Glutamatergic neuron (in vitro differentiated cells): ENCODE data around the gene EED. TPM values are rescaled to one million over a fixed set of nuclear protein-coding genes. Genes with fewer than 3 reads are reported as not detected.

ENCODE experiments used
- DNase-seq: peaks from one replicate; pipeline ENCODE4 v3.0.0; 2022
- H3K27ac Mint-ChIP-seq: one replicate; pipeline ENCODE4 v1.8.0; 2020; ENCODE audit warnings: mild to moderate bottlenecking, mixed read lengths, inconsistent platforms; ENCODE audit not compliant: unreplicated experiment
- H3K27me3 Mint-ChIP-seq: one replicate; pipeline ENCODE4 v1.8.0; 2020; ENCODE audit warnings: mild to moderate bottlenecking, moderate library complexity, mixed read lengths, inconsistent platforms; ENCODE audit not compliant: unreplicated experiment
- H3K36me3 Mint-ChIP-seq: one replicate; pipeline ENCODE4 v1.8.0; 2020; ENCODE audit warnings: mild to moderate bottlenecking, mixed read lengths, inconsistent platforms; ENCODE audit not compliant: unreplicated experiment
- H3K4me1 Mint-ChIP-seq: one replicate; pipeline ENCODE4 v1.8.0; 2020; ENCODE audit warnings: mild to moderate bottlenecking, low read depth, mixed read lengths, inconsistent platforms; ENCODE audit not compliant: unreplicated experiment
- H3K4me3 Mint-ChIP-seq: one replicate; pipeline ENCODE4 v1.8.0; 2020; ENCODE audit warnings: mild to moderate bottlenecking, mixed read lengths, inconsistent platforms; ENCODE audit not compliant: unreplicated experiment
- H3K9me3 Mint-ChIP-seq: one replicate; pipeline ENCODE4 v1.8.0; 2020; ENCODE audit warnings: mild to moderate bottlenecking, moderate library complexity, mixed read lengths, inconsistent platforms; ENCODE audit not compliant: unreplicated experiment
- total RNA-seq: library from RNA; stranded (reverse); fragmentation: NEBNext Ultra II Directional; extraction: Animal tissue kit (Norgen Biotek cat#: 25700); gene quantifications from one replicate; pipeline ENCODE4 v1.2.1, GENCODE V29; 2021; ENCODE audit not compliant: unreplicated experiment
- TF ChIP-seq, protein P1 (sequence below): fragments of 200-600 bp; sonication (generic); IDR thresholded peaks from one replicate; pipeline ENCODE4 v1.5.0; 2021; ENCODE audit not compliant: partially characterized antibody, unreplicated experiment

Gene EED
- total RNA-seq, 1 donor from 2014 or later = 17.9 TPM

DNA sequence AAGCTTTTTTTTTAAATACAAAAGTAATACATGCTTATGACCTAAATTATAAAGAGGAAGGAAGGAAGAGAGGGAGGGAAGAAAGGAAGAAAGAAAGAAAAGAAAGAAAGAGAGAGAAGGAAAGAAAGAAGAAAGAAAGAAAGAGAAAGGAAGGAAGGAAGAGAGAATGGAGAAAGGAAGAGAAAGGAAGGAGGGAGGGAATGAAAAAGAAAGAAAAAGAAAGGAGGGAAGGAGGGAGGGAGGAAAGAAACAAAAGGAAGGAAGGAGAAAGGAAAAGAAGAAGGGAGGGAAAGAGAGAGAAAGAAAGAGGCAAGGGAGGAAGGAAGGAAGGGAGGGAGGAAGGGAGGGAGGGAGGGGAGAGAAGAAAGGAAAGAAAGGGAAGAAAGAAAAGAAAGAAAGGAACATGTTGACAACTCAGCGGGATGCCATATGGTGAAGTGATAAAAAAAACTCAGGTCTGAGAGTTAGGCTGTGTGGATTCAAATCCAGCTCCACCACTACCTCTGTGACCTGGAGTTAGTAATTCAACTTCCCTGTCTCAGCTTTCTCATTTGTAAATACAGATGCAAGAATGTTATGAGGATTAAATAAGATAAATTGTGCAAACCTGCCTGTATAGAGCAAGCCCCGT is 9.6 kb upstream of the EED start:
- no peak overlapping the region for H3K4me3 Mint-ChIP-seq
- no peaks in the 10 kb centered on the region for H3K9me3 Mint-ChIP-seq
- H3K4me1 Mint-ChIP-seq = no peaks in the 10 kb centered on the region
- no peak for DNase-seq
- H3K27me3 Mint-ChIP-seq = no peaks in the 10 kb centered on the region
- no peaks in the 10 kb centered on the region for H3K36me3 Mint-ChIP-seq
- no peak overlapping the region for H3K27ac Mint-ChIP-seq
- TF ChIP-seq, protein P1, sequence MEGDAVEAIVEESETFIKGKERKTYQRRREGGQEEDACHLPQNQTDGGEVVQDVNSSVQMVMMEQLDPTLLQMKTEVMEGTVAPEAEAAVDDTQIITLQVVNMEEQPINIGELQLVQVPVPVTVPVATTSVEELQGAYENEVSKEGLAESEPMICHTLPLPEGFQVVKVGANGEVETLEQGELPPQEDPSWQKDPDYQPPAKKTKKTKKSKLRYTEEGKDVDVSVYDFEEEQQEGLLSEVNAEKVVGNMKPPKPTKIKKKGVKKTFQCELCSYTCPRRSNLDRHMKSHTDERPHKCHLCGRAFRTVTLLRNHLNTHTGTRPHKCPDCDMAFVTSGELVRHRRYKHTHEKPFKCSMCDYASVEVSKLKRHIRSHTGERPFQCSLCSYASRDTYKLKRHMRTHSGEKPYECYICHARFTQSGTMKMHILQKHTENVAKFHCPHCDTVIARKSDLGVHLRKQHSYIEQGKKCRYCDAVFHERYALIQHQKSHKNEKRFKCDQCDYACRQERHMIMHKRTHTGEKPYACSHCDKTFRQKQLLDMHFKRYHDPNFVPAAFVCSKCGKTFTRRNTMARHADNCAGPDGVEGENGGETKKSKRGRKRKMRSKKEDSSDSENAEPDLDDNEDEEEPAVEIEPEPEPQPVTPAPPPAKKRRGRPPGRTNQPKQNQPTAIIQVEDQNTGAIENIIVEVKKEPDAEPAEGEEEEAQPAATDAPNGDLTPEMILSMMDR = no peak

DNA sequence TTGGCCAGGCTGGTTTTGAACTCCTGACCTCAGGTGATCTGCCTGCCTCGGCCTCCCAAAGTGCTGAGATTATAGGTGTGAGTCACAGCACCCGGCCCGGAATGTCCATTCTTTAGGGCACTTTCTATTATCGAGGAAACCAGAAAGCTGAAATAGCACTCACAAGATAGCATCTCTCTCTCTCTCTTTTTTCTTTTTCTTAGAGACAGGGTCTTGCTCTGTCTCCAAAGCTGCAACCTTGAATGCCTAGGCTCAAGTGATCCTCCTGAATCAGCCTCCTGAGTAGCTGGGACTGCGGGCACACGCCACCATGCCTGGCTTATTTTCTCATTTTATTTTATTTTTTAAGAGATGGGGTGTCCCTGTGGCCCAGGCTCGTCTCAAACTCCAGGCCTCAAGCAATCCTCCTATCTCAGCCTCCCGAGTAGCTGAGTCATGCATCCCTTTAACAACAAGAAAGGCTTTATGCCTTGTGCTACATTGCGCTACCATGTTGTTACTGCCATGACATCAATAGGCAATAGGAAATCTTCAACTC is 7.2 kb upstream of the EED start:
- TF ChIP-seq, protein P1 = no peak
- DNase-seq = no peak
- H3K4me3 Mint-ChIP-seq = no peak overlapping the region

DNA sequence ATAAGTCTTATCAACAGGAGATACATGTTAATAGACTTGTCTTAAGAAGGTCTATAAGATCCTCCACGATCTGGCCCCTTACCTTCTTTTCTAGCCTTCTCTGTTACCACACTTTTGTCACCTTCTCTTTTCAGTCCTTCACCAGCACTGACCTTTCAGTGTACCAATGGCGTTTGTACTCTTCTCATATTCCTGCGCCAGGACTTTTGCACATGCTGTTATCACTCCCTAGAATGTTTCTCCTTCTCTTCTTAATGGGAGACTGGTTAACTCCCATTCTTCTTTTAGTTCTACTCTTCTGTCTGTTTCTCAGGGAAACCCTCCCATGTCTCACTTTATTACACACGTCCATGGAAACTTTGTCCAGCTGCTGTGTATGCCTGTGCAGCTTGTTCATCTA is 4.4 kb upstream of the EED start:
- TF ChIP-seq, protein P1 = no peak
- Mint-ChIP-seq H3K36me3 (no peaks in the 10 kb centered on the region), H3K4me3 (no peak overlapping the region), H3K27ac (no peak overlapping the region), H3K27me3 (no peaks in the 10 kb centered on the region), H3K4me1 (no peaks in the 10 kb centered on the region), H3K9me3 (no peaks in the 10 kb centered on the region)
- no peak for DNase-seq

More for the DNA sequence above, 7.2 kb upstream of the EED start:
- H3K4me1 Mint-ChIP-seq = no peaks in the 10 kb centered on the region
- H3K27me3 Mint-ChIP-seq = no peaks in the 10 kb centered on the region
- no peaks in the 10 kb centered on the region for H3K36me3 Mint-ChIP-seq
- no peaks in the 10 kb centered on the region for H3K9me3 Mint-ChIP-seq
- H3K27ac Mint-ChIP-seq = no peak overlapping the region

DNA sequence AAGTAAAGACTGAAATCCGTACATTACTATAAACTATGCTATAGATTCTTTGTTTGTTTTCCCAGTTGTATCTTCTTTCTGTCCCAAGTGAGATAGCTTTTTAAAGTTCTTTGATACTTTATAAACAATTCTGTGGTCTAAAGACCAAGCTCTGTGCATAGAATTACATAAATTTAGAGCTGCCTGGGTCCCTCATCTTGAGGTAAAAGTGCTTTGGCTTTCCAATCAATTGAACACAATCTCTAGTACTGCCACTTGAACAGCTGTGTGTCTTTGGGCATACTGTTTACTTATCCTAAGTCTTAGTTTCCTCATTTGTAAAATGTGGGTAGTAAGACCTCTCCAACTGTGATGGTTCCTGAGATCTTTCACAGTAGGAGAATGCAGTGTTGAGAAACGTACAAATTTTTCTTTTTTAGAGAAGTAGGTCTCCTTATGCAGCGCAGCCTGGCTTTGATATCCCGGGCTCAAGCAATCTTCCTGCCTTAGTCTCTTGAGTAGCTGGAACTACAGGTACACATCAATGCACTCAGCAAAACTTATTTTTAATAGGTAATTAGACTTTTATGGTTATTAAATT is 2.5 kb upstream of the EED start:
- H3K4me1 Mint-ChIP-seq = no peaks in the 10 kb centered on the region
- TF ChIP-seq, protein P1 = no peak

DNA sequence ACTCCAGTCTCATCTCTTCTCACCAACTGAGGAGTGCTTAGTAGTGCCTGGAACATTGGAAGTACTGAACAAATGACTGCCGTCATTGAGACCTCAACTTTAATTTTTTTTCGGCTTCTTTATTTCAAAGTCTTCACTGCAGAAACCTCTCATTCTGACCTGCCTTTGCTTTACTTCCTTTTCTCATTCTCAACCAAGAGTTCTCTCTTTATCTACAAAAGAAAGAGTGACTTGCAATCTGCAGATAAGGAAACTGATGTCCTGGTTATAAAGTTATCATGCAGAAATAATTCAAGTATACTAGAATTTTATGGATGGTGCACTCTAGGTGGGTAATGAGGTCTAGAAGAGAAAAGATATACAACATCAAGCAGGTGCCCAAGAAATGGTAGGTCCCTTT is 1.2 kb upstream of the EED start:
- Mint-ChIP-seq H3K4me3 (no peak overlapping the region), H3K27me3 (no peaks in the 10 kb centered on the region), H3K9me3 (no peaks in the 10 kb centered on the region), H3K27ac (no peak overlapping the region), H3K4me1 (no peaks in the 10 kb centered on the region), H3K36me3 (no peaks in the 10 kb centered on the region)
- no peak for DNase-seq
- TF ChIP-seq, protein P1 = no peak

More for the DNA sequence above, 2.5 kb upstream of the EED start:
- Mint-ChIP-seq H3K27me3 (no peaks in the 10 kb centered on the region), H3K36me3 (no peaks in the 10 kb centered on the region), H3K9me3 (no peaks in the 10 kb centered on the region), H3K27ac (no peak overlapping the region), H3K4me3 (no peak overlapping the region)
- no peak for DNase-seq
